Activated CD4-positive, alpha-beta T cell treated with anti-CD3 and anti-CD28 coated beads, Interleukin-2, amount 10 ng/mL, durations not matched to agents 7 days and 5 days (primary cell): ENCODE results near the gene TM9SF3. TPM values are rescaled to one million over a fixed set of nuclear protein-coding genes. Genes with fewer than 3 reads are reported as not detected.

Source experiments
- CTCF ChIA-PET: fragments of 350-600 bp; sonication (Branson Sonifier 250); formaldehyde crosslinking; loops from one replicate; lab custom pipeline; 2021; ENCODE audit warnings: antibody characterized with exemption; lab: Charles Lee
- POLR2A ChIA-PET: fragments of 350-600 bp; sonication (Branson Sonifier 250); formaldehyde crosslinking; loops from one replicate; lab custom pipeline; 2021; ENCODE audit warnings: antibody characterized with exemption; lab: Charles Lee
- DNase-seq: peaks from one replicate; pipeline ENCODE4 v3.0.0-alpha.2; 2020
- H3K27ac Mint-ChIP-seq: one replicate; pipeline ENCODE4 v1.8.0; 2021; ENCODE audit warnings: mild to moderate bottlenecking, moderate library complexity, mixed read lengths
- H3K27me3 Mint-ChIP-seq: one replicate; pipeline ENCODE4 v1.8.0; 2021; ENCODE audit warnings: mixed read lengths
- H3K36me3 Mint-ChIP-seq: one replicate; pipeline ENCODE4 v1.8.0; 2021; ENCODE audit warnings: low read depth, mixed read lengths
- H3K4me1 Mint-ChIP-seq: one replicate; pipeline ENCODE4 v1.8.0; 2021; ENCODE audit warnings: mixed read lengths
- H3K4me3 Mint-ChIP-seq: one replicate; pipeline ENCODE4 v1.8.0; 2021; ENCODE audit warnings: mild to moderate bottlenecking, moderate library complexity, mixed read lengths
- H3K9me3 Mint-ChIP-seq: one replicate; pipeline ENCODE4 v1.8.0; 2021; ENCODE audit warnings: mixed read lengths
- total RNA-seq, 2 experiments: library from RNA; stranded (reverse); gene quantifications; one replicate each; pipeline ENCODE4 v1.2.3, GENCODE V29; 2021

The TM9SF3 gene
- total RNA-seq, 2 experiments from 2014 or later = 73.5 to 76.1 TPM

DNA sequence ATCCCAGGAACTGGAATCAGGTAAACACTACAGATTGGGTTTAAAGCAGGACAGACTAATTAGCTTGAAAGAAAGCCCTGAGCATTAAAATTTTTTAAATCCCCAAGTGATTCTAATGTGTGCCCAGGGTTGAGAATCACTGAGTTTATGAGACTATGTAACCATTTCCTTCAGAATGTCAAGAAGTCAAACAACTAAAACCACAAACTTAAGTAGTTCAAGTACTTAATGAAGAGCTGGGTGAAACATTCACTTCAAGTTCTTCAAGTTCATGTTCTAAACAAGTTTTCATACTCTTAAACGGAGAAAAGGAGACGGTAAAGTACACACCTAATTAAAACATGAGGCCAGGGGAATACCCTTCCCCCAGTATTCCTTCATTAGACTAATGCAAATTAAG is 44.9 kb downstream of the TM9SF3 start:
- peaks cover 1% of the 10 kb centered on the region for H3K4me1 Mint-ChIP-seq
- DNase-seq = no peak
- peaks cover 57% of the 10 kb centered on the region for H3K36me3 Mint-ChIP-seq
- H3K27me3 Mint-ChIP-seq = no peaks in the 10 kb centered on the region
- no peak overlapping the region for H3K27ac Mint-ChIP-seq
- no peak overlapping the region for H3K4me3 Mint-ChIP-seq
- CTCF ChIA-PET = interaction anchor here (0.6 kb wide), 1 partner anchor 402 kb away, joined by 3 read pairs; no protein-coding TSS in a partner anchor
- no peaks in the 10 kb centered on the region for H3K9me3 Mint-ChIP-seq
- POLR2A ChIA-PET = no interaction called here

DNA sequence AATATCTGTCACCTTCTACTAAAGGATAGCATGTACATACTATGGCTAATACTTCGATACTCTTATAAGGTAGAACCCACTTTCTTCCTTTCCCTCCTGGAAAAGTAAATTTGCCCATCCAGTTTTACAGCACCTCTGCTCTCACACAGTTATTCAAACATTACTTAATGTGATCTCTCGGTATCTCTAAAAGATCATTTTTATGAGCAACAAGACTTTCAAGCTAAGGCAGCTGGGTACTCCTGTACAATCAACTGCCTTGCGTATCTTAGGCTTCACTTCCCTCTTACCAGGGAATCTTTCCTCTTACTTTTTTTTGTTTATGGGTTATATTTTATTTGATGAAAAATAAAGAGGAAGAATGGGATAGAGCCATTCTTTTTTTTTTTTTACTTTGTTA is 46.6 kb downstream of the TM9SF3 start:
- Mint-ChIP-seq H3K9me3 (no peaks in the 10 kb centered on the region), H3K4me1 (peaks cover 2% of the 10 kb centered on the region), H3K27me3 (no peaks in the 10 kb centered on the region), H3K36me3 (peaks cover 45% of the 10 kb centered on the region), H3K4me3 (no peak overlapping the region), H3K27ac (no peak overlapping the region)
- ChIA-PET CTCF (no interaction called here), POLR2A (no interaction called here)
- DNase-seq = no peak

- POLR2A ChIA-PET = no interaction called here
- Mint-ChIP-seq H3K36me3 (peaks cover 43% of the 10 kb centered on the region), H3K4me1 (peaks cover 2% of the 10 kb centered on the region), H3K4me3 (no peak overlapping the region), H3K27ac (no peak overlapping the region), H3K27me3 (no peaks in the 10 kb centered on the region), H3K9me3 (no peaks in the 10 kb centered on the region)
- CTCF ChIA-PET = no interaction called here
- DNase-seq = no peak
Observed at GRCh38 chr10:96538683-96539082, 48.1 kb downstream of the TM9SF3 start.

DNA sequence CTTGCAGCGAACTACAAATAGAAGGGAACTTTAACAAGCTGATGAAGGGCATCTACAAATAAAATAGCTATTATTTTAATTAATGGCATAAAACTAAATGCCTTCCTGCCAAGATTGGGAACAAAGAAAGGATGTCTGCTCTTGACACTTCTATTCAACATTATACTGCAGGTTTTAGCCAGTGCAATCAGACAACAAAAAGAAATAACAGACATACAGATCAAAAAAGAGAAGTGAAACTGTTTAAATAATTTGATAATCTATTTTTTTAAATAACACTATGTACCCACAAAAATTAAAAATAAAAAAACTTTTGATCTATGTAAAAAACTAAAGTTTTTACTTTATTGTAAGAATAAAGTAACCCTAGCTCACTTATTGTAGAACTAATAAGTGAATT is 50.7 kb downstream of the TM9SF3 start:
- no peak for DNase-seq
- Mint-ChIP-seq H3K36me3 (peaks cover 39% of the 10 kb centered on the region), H3K4me1 (peaks cover 1% of the 10 kb centered on the region), H3K9me3 (no peaks in the 10 kb centered on the region), H3K27ac (no peak overlapping the region), H3K27me3 (no peaks in the 10 kb centered on the region), H3K4me3 (no peak overlapping the region)
- ChIA-PET POLR2A (no interaction called here), CTCF (interaction anchor here (0.7 to 1.3 kb wide), 3 partner anchors 10 to 74 kb away, joined by 3 to 4 read pairs (median 3); no protein-coding TSS in a partner anchor)

- ChIA-PET CTCF (interaction anchor here (1.1 kb wide), 1 partner anchor 12 kb away, joined by 3 read pairs; no protein-coding TSS in a partner anchor), POLR2A (no interaction called here)
- Mint-ChIP-seq H3K27me3 (no peaks in the 10 kb centered on the region), H3K9me3 (no peaks in the 10 kb centered on the region), H3K36me3 (peaks cover 23% of the 10 kb centered on the region), H3K4me1 (peaks cover 1% of the 10 kb centered on the region), H3K27ac (no peak overlapping the region), H3K4me3 (no peak overlapping the region)
- no peak for DNase-seq
Observed at GRCh38 chr10:96532523-96532922, 54.3 kb downstream of the TM9SF3 start.

DNA sequence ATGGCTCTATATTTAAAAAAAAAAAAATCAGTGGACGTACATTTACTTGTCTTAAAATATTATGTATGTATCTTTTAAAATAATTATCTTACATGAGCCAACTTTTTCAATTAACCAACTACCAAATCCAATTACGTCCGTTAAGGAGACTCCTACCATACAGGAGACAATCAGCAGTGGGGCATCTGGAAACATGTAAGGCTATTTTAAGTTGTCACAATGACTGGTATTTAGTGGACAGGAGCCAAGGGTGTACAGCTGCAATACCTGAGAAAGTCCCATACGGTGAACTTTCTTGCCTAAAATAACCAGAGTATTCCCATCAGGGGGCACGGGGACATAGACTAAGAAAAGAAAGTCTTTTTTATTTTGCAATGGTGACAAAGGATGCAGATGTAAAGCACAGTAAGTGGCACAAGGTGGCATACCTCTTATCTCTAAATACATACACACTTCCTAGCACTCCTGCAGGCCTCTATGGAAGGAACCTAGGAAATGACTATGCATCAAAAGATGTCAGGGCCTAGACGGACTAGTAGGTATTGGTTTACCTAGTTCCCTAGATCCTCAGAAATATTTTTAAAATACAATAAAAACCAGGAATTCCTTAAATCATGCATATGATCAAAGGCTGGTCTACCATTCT is 57.1 kb downstream of the TM9SF3 start:
- no peak for DNase-seq
- H3K27me3 Mint-ChIP-seq = no peaks in the 10 kb centered on the region
- no peak overlapping the region for H3K27ac Mint-ChIP-seq
- H3K36me3 Mint-ChIP-seq = peaks cover 35% of the 10 kb centered on the region
- H3K4me3 Mint-ChIP-seq = no peak overlapping the region
- ChIA-PET POLR2A (no interaction called here), CTCF (interaction anchor here (0.7 kb wide), 1 partner anchor 298 kb away, joined by 3 read pairs; no protein-coding TSS in a partner anchor)
- no peaks in the 10 kb centered on the region for H3K9me3 Mint-ChIP-seq
- no peaks in the 10 kb centered on the region for H3K4me1 Mint-ChIP-seq

GRCh38 chr10:96524741-96525140 is 62.1 kb downstream of the TM9SF3 start:
- POLR2A ChIA-PET = no interaction called here
- H3K36me3 Mint-ChIP-seq = peaks cover 40% of the 10 kb centered on the region
- H3K4me1 Mint-ChIP-seq = no peaks in the 10 kb centered on the region
- H3K27me3 Mint-ChIP-seq = no peaks in the 10 kb centered on the region
- H3K9me3 Mint-ChIP-seq = no peaks in the 10 kb centered on the region
- no peak overlapping the region for H3K27ac Mint-ChIP-seq
- DNase-seq = no peak
- no peak overlapping the region for H3K4me3 Mint-ChIP-seq
- CTCF ChIA-PET = no interaction called here

DNA sequence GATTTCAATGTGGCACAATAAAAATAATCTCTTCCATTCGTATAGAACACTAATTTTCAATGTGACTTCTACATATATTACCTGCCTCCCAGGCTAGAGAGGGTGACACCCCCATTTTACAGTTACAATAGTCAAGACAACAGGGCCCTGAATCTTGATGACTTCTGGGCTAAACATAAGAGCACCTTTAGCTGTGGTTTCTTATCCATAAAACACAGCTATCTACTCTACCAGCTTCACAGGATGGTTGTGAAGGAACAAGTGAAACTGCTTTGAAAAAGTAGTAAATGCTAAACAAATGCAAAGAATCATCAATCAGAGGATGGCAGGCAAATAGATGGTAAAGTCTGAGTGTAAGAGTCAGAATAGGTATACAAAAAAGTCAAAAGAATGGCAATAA is 69.5 kb downstream of the TM9SF3 start:
- Mint-ChIP-seq H3K36me3 (peaks cover 32% of the 10 kb centered on the region), H3K4me1 (peaks cover 12% of the 10 kb centered on the region), H3K27ac (no peak overlapping the region), H3K27me3 (peaks cover 37% of the 10 kb centered on the region), H3K4me3 (no peak overlapping the region), H3K9me3 (no peaks in the 10 kb centered on the region)
- ChIA-PET CTCF (interaction anchor here (0.6 kb wide), 1 partner anchor 535 kb away, joined by 3 read pairs; no protein-coding TSS in a partner anchor), POLR2A (no interaction called here)
- DNase-seq = no peak

DNA sequence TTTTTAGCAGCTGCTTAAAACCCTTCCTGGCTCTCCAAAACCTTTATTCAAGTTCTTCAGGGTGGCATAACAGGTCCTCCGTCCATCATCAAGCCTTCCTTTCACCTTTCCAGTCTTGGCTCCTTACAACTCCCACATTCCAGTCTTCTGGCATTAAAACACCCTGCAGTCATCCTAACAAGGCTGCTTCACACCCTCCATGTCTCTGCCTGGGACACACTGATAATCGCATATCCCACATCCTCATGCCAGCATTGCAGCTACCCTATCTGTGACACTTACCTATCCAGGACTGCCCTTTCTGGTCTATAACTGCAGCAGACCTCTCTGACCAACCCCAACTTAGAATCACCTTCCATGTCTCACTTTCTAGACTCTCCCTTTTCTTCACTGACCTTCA is 70.5 kb downstream of the TM9SF3 start:
- ChIA-PET CTCF (interaction anchor here (1.6 kb wide), 1 partner anchor 40 kb away, joined by 3 read pairs; no protein-coding TSS in a partner anchor), POLR2A (no interaction called here)
- H3K4me1 Mint-ChIP-seq = peaks cover 17% of the 10 kb centered on the region
- DNase-seq = no peak
- H3K27me3 Mint-ChIP-seq = peaks cover 46% of the 10 kb centered on the region
- H3K36me3 Mint-ChIP-seq = peaks cover 28% of the 10 kb centered on the region
- no peak overlapping the region for H3K27ac Mint-ChIP-seq
- H3K9me3 Mint-ChIP-seq = no peaks in the 10 kb centered on the region
- H3K4me3 Mint-ChIP-seq = no peak overlapping the region

GRCh38 chr10:96513698-96514561 is 72.9 kb downstream of the TM9SF3 start, which contains the start of gene TLL2:
TLL2 (minus strand) TSS chr10:96513926; CDS start chr10:96513685, 241 bp downstream.
- Mint-ChIP-seq H3K27ac (no peak within 1 kb of the TSS), H3K4me1 (peaks cover 17% of the 10 kb centered on the region), H3K9me3 (no peaks in the 10 kb centered on the region), H3K36me3 (peaks cover 15% of the 10 kb centered on the region), H3K4me3 (peak within 1 kb of the TSS; percentile 64), H3K27me3 (peaks cover 61% of the 10 kb centered on the region)
- POLR2A ChIA-PET = no interaction called here
- CTCF ChIA-PET = interaction anchor here (0.8 to 2.6 kb wide), 5 partner anchors 9 to 48 kb away, joined by 3 to 11 read pairs (median 4); no protein-coding TSS in a partner anchor
- peak; percentile 57 for DNase-seq

DNA sequence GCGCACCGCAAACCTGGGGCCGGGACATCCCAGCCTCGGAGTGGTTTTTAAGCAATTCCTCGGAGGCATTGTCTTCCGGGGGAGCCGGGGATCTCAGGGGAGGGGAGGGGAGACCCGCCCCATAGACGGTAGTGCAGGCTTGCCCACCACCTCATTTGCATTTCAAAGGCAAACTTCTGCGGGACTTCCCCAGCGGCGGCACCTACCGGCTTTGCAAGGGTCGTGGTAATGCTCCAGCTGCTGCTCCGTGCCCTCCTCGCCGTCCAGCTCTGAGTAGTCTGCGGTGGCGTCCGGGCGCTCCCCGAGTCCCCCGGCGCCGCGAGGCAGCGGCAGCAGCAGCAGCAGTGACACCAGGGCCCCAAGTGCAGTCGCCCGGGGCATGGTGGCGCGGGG is 73.5 kb downstream of the TM9SF3 start:
- peaks cover 11% of the 10 kb centered on the region for H3K36me3 Mint-ChIP-seq
- ChIA-PET POLR2A (no interaction called here), CTCF (interaction anchor here (1.0 to 2.6 kb wide), 3 partner anchors 15 to 23 kb away, joined by 3 to 11 read pairs (median 8); no protein-coding TSS in a partner anchor)
- H3K9me3 Mint-ChIP-seq = no peaks in the 10 kb centered on the region
- peak; percentile 37 for DNase-seq
- H3K4me3 Mint-ChIP-seq = peak overlapping the region; percentile 64
- H3K4me1 Mint-ChIP-seq = peaks cover 17% of the 10 kb centered on the region
- H3K27me3 Mint-ChIP-seq = peaks cover 61% of the 10 kb centered on the region
- no peak overlapping the region for H3K27ac Mint-ChIP-seq

GRCh38 chr10:96512524-96513304 is 74.1 kb downstream of the TM9SF3 start:
- H3K36me3 Mint-ChIP-seq = peaks cover 9% of the 10 kb centered on the region
- DNase-seq = no peak
- peaks cover 17% of the 10 kb centered on the region for H3K4me1 Mint-ChIP-seq
- peaks cover 61% of the 10 kb centered on the region for H3K27me3 Mint-ChIP-seq
- H3K27ac Mint-ChIP-seq = no peak overlapping the region
- ChIA-PET CTCF (interaction anchor here (2.4 to 2.6 kb wide), 2 partner anchors 22 kb away, joined by 8 to 11 read pairs; no protein-coding TSS in a partner anchor), POLR2A (no interaction called here)
- no peaks in the 10 kb centered on the region for H3K9me3 Mint-ChIP-seq
- peak overlapping the region; percentile 64 for H3K4me3 Mint-ChIP-seq
